ENCODE data around the gene ZDHHC3.
"Not testable (repeated sequence)": the region's sequence is repeated elsewhere in the genome, so short reads cannot be mapped to it uniquely, and the experiment has no call there.

The ZDHHC3 gene

DNA sequence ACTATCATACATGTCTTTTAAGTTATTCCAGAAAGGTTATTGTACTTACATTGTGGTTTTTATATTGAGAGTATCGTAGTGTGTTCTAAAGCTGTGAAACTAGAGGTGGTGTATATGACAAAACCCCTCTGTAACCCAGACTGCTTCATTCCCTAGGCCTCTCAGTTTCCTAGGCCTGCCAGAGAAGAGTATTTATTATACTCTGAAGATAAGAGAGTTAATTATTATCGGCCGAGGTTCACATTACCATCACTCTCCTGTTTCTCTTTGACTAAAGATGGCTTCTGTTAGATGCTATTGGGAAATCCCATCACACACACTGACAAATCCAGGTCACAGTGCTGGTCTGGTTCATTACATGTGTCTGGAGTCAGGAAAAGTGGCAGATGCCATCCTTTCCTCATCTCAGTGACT lies 20.6 kb upstream of the ZDHHC3 start:
- no peak for DNase-seq (ENCODE audit: low read depth in 2 of 2)

DNA sequence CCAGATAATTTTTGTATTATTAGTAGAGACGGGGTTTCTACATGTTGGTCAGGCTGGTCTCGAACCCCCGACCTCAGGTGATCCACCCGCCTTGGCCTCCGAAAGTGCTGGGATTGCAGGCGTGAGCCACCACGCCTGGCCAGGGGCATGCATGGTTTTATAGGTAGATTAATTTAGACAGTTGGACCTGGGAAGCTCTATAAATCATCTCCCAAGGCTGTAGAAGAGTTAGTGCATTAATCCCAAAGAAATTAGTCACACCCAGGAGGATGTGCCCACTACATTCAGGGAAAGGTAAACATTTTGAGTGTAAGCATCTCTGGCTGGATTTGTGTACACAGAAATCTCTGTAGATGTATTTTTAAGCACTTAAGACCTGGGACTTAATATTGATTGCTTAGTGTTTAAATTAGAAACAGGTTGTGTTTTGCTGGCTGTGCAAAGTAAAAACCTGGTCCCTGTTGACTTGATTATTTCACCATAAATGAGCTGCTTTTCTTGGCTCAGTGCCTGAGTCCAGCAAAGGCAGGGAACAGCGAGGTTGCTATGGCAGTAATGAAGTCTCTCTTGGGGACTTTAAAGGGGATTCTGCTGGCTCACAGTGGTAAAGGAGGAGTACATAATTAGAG lies 19.3 kb upstream of the ZDHHC3 start:
- no peak for DNase-seq (ENCODE audit: low read depth in 2 of 2)

DNA sequence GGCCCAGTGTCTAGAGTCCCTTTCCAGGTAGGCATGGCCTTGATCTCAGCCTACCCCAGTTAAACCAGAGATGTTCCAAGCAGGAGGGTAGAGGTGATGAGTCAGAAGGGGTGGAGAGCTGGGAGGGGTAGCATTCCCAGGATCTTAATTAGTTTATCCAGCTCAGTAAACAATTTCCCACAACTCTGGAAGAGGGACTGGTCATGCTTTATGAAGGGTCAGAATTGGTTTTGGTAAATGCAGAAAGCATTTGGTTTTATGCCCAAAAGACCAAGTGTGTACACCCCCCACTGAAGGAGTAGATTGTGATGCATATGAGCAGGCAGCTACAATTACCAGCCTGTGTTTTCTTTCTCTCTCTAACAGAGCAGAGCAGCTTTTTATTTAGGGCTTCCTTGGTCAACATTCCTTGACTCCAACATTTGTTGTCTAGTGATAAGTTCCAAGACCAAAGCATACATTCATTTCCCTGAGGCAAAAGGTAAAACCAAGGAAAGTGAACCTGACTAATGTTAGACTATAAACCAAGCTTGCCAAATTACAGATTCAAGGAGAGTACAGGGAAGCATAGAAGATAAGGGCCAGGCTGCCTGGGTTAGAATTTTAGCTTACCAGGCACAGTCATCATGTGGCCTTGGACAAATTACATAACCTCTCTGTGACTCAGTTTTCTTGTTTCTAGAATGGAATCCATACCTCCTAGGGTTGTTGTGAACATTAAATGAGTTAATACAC lies 17.7 kb upstream of the ZDHHC3 start:
- DNase-seq (ENCODE audit: low read depth in 2 of 2), result no peak

DNA sequence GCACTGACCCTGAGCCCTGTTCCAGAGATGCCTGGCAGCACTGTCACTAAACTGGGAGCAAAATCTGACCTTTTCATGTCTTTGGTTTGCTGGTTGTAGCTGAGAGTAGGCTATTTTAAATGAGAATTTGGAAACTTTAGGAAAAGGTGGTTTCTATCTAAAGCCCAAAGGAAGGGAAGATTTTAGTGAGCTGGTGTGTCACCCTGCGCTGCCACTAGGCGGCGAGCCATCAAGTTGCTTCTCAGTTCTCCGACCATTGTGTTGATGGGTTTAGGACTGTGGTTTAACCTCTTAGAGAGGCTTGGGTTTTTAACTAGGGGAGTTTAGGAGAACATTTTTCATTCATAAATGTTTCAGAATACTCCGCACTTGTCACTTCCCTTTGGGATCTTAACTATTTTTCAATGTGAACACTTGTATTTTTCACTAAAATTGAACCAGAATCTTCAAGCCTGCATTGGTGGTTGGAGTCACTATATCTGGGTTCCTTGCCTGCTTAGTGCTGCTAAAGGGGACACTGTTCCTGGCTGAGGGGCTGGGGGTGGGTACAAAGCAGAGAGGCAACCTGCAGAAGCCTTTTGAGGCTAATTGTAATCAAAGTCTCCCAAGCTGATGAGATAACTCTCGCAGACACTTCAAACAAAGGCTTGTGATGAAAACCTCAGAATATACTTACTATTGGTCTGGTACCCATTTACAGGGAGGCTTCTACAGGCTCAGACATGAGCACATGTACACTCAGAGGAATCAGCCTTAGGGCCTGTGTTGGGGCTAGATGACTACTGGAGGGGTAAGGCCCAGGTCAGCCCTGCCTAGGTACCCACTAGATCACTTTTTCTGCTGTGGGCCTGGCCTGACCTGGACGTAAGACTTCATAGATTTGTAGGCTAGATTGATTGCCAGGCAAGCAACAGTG lies 16.8 kb upstream of the ZDHHC3 start:
- DNase-seq (ENCODE audit: low read depth in 2 of 2), result no peak

GRCh38 chr3:44991326-44991725 lies 15.4 kb upstream of the ZDHHC3 start:
- no peak for DNase-seq (ENCODE audit: low read depth in 2 of 2)

DNA sequence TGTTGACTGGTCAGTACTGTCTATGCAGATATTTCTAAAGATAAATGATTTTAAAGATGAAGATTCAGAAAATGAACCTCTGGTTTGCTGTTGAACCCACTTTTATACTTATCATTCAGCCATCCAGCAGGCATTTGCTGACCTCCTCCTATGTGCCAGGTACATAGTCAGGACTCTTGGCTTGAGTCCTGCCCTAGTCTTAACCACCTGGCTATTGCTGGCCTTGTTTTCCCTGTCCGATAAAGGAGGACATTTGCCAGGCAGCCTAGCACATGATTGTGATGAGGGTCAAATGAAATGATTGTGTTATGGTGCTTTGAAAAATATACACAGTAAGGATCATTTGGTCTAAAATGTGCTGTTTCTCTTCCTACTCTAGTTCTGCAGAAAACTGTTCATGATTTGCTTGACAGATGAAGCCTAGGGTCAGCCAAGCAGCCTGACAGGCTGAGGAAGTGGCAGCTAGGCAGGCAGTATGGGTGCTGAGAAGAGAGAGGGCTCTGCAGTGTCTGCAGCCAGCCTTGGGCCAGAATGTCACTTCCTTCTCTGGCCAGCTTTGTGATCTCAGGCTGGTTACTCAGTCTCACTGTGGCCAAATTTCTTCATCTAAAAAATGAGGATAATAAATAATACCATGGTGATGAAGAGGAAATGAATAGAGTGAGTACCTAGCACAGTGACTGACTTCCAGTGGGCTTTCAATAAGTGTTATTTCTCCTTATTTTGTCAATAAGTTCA lies 13.8 kb upstream of the ZDHHC3 start:
- no peak for DNase-seq (ENCODE audit: low read depth in 2 of 2)

- no peak for DNase-seq (ENCODE audit: low read depth in 2 of 2)
Measured at GRCh38 chr3:44989141-44989540, 13.2 kb upstream of the ZDHHC3 start.

GRCh38 chr3:44988073-44988472 lies 12.1 kb upstream of the ZDHHC3 start:
- no peak for DNase-seq (ENCODE audit: low read depth in 2 of 2)

DNA sequence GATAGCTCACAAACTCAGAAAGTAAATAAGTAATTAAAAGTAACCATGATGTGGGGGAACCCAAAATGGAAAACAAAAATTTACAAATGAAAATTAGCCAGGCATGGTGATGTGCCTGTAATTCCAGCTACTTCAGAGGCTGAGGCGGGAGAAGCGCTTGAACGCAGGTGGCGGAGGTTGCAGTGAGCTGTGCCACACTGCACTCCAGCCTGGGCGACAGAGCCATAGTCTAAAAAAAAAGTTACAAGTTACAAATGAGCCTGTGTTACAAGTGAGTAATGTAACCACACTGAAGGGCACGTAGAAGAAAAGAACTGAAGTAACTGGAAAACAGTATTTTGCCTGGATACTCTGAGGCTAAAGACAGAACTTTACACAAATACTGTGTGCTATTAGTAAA lies 11.4 kb upstream of the ZDHHC3 start:
- DNase-seq (ENCODE audit: low read depth in 2 of 2), result no peak

GRCh38 chr3:44986330-44986729 lies 10.4 kb upstream of the ZDHHC3 start:
- DNase-seq (ENCODE audit: low read depth in 2 of 2), result not testable (repeated sequence)

GRCh38 chr3:44984335-44984734 lies 8.4 kb upstream of the ZDHHC3 start:
- no peak for DNase-seq (ENCODE audit: low read depth in 2 of 2)

- DNase-seq (ENCODE audit: low read depth in 2 of 2), result no peak
Measured at GRCh38 chr3:44983484-44983941, 7.5 kb upstream of the ZDHHC3 start.

DNA sequence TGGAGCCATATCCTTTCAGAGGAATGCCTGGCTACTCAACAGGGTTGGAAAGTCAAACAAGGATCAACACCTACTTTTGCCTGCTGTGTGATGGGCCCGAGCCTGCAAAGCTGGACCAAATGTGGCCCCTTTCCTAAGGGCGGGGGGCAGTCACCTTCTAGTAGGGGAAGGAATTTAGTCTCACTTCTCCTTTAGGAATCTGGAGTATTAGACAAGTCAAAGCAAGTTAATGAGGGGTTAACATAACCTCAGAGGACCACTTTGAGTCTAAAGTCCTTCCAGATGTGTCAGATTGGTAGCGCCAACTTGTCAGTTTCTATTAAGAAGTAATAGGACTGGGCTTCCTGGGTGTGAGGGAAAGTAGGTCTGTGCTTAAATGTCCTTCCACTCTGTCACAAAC lies 6.8 kb upstream of the ZDHHC3 start:
- DNase-seq (ENCODE audit: low read depth in 2 of 2), result no peak

GRCh38 chr3:44981751-44982150 lies 5.8 kb upstream of the ZDHHC3 start:
- DNase-seq (ENCODE audit: low read depth in 2 of 2), result no peak

GRCh38 chr3:44981220-44981619 lies 5.2 kb upstream of the ZDHHC3 start:
- DNase-seq (ENCODE audit: low read depth in 2 of 2), result no peak

GRCh38 chr3:44974416-44974815 lies 1.6 kb downstream of the ZDHHC3 start:
- DNase-seq (ENCODE audit: low read depth in 2 of 2), result no peak

DNA sequence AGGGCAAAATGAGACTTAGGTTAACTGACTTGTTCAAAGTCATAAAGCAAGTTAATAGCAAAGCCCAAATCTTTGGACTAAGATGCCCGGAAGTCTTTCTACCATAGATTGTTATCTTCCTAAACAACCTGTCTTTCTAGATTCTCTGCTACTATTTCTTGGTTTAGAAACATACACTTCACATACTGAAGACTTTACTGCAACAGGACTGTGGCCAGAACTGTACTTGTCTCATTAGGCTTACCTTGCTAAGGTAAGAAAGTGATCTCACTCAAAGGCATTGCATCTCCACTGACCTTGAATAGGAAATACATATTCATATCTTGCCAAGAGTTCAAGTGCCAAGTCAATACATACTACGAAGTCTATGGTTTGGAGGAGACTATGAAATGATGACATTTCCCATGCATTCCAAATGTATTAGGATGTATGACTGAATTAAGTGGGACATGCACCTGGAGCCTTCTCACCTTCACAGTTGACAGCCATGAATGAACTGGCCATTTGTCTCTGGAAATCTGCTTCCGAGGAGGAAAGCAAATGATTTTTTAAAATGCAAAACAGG lies 5.0 kb downstream of the ZDHHC3 start:
- DNase-seq (ENCODE audit: low read depth in 2 of 2), result no peak

- no peak for DNase-seq (ENCODE audit: low read depth in 2 of 2)
Measured at GRCh38 chr3:44969828-44970179, 6.2 kb downstream of the ZDHHC3 start.

DNA sequence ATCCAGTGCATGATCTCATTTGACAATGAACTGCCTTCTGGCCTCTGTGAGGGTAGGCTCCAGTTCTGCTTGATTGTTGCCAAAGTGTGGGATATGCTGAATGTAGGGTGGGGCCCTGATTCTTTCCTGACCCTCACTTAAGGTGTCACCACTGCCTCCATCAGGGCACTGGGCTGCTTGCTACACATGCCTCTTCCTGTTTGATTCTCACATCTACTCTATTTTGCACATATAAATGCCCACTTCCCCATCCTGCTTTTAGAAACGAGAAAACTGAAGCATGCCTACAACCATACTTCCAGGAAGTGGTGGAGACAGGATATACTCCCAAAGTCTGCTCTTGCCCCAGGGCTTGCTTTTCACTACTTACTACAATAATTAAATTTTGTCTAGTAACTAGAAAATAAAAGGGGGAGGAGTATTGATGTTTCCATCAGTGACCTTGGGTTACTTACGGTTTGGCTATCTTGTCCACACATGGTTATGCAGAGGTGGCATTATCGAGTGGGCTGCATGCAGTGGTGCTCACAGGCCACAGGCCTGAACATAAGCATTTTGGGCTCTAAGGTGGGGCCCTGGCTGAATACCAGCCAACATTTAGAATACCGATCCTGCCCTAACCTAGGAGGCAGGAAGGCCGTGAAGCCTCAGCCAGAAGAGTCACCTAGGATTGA lies 6.7 kb downstream of the ZDHHC3 start:
- DNase-seq (ENCODE audit: low read depth in 2 of 2), result no peak

GRCh38 chr3:44968447-44968858 lies 7.5 kb downstream of the ZDHHC3 start:
- no peak for DNase-seq (ENCODE audit: low read depth in 2 of 2)

- DNase-seq (ENCODE audit: low read depth in 2 of 2), result no peak
Measured at GRCh38 chr3:44966795-44967278, 9.1 kb downstream of the ZDHHC3 start.

Measured in stimulated activated CD8-positive, alpha-beta memory T cell treated with anti-CD3 and anti-CD28 coated beads, Interleukin-7, amount 100 ng/mL, for 4 hours (primary cell).